ENCODE measurements around the gene LMBRD2.

DNA sequence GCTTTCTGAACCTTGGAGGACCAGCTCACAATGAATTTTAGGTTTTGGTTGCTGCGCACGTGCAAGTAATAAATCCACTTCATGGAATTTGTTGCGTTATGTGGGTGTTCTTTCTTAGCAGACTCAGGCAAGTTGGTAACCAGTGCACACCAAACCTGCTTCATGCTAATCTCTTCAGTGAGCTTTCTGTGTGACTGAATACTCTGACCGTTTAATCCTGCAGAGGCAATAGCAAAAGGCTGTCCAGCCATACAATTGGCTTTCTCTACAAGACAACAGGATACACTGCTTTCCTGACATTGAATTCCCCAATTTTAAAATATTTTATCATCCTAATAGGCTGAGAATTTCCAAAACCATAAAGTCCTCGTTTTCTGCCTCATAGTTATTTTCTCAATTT, 95.3 kb downstream of the LMBRD2 start:
- TF ChIP-seq EP300 (IDR thresholded peaks at IDR 0.05) (no peak), POLR2A (IDR thresholded peaks at IDR 0.05) (no peak)
- TF ChIP-seq, protein P1, sequence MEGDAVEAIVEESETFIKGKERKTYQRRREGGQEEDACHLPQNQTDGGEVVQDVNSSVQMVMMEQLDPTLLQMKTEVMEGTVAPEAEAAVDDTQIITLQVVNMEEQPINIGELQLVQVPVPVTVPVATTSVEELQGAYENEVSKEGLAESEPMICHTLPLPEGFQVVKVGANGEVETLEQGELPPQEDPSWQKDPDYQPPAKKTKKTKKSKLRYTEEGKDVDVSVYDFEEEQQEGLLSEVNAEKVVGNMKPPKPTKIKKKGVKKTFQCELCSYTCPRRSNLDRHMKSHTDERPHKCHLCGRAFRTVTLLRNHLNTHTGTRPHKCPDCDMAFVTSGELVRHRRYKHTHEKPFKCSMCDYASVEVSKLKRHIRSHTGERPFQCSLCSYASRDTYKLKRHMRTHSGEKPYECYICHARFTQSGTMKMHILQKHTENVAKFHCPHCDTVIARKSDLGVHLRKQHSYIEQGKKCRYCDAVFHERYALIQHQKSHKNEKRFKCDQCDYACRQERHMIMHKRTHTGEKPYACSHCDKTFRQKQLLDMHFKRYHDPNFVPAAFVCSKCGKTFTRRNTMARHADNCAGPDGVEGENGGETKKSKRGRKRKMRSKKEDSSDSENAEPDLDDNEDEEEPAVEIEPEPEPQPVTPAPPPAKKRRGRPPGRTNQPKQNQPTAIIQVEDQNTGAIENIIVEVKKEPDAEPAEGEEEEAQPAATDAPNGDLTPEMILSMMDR (IDR thresholded peaks at IDR 0.05), result no peak
